ENCODE measurements around the gene ETHE1. TPM values are rescaled to one million over a fixed set of nuclear protein-coding genes. Genes with fewer than 3 reads are reported as not detected.

ETHE1 gene
- total RNA-seq, 2 donors from 2014 or later = 13.0 to 15.2 TPM

DNA sequence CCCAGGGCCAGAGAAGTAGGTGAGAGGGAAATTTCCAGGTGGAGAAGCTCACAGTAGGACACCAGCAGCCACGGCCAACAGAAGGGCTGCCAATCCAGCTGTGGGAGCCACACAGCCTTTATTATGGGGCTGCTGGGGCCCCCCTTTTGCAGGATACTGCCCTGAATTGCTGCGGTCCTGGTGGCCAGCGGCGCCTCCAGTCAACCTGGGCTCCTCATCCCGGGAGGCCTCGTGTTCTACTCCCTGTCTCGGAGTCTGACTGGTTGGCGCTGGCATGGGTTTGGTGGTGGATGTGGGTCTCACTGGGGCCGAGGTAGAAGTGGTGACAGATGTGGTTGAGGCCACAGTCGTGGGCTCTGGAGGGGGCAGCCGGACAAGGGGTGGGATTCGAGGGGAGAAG lies 65.7 kb downstream of the ETHE1 start:
- Mint-ChIP-seq H3K36me3 (ENCODE audit: low read depth) (no peaks in the 10 kb centered on the region), H3K27me3 (ENCODE audit: insufficient read depth) (peaks cover 65% of the 10 kb centered on the region), H3K4me1 (no peaks in the 10 kb centered on the region), H3K27ac (no peak overlapping the region), H3K4me3 (no peak overlapping the region), H3K9me3 (peaks cover 19% of the 10 kb centered on the region)
- WGBS, 2 experiments (ENCODE audit: insufficient coverage in 1 of 2, insufficient read length in 1 of 2) = 88 to 93% methylated on average over 3 to 12 of the region's 12 CpGs
- Histone ChIP-seq H3K4me1 (ENCODE audit: control insufficient read depth, insufficient read depth, low read length) (no peaks in the 10 kb centered on the region), H3K9me3 (ENCODE audit: control insufficient read depth, low read length) (no peaks in the 10 kb centered on the region), H3K4me3 (ENCODE audit: low read length) (no peak overlapping the region), H3K27me3 (ENCODE audit: control insufficient read depth, insufficient read depth, low read length, poor library complexity, severe bottlenecking) (peaks cover 37% of the 10 kb centered on the region), H3K9ac (ENCODE audit: extremely low read depth, low read length, poor library complexity, severe bottlenecking) (no peak overlapping the region), H3K36me3 (ENCODE audit: control insufficient read depth, insufficient read depth, low read length) (no peaks in the 10 kb centered on the region), H3K27ac (ENCODE audit: low read depth, low read length) (no peak overlapping the region)
- DNase-seq = no peak
- TF ChIP-seq, protein P1, sequence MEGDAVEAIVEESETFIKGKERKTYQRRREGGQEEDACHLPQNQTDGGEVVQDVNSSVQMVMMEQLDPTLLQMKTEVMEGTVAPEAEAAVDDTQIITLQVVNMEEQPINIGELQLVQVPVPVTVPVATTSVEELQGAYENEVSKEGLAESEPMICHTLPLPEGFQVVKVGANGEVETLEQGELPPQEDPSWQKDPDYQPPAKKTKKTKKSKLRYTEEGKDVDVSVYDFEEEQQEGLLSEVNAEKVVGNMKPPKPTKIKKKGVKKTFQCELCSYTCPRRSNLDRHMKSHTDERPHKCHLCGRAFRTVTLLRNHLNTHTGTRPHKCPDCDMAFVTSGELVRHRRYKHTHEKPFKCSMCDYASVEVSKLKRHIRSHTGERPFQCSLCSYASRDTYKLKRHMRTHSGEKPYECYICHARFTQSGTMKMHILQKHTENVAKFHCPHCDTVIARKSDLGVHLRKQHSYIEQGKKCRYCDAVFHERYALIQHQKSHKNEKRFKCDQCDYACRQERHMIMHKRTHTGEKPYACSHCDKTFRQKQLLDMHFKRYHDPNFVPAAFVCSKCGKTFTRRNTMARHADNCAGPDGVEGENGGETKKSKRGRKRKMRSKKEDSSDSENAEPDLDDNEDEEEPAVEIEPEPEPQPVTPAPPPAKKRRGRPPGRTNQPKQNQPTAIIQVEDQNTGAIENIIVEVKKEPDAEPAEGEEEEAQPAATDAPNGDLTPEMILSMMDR (conservative IDR thresholded peaks at IDR 0.05) = no peak

DNA sequence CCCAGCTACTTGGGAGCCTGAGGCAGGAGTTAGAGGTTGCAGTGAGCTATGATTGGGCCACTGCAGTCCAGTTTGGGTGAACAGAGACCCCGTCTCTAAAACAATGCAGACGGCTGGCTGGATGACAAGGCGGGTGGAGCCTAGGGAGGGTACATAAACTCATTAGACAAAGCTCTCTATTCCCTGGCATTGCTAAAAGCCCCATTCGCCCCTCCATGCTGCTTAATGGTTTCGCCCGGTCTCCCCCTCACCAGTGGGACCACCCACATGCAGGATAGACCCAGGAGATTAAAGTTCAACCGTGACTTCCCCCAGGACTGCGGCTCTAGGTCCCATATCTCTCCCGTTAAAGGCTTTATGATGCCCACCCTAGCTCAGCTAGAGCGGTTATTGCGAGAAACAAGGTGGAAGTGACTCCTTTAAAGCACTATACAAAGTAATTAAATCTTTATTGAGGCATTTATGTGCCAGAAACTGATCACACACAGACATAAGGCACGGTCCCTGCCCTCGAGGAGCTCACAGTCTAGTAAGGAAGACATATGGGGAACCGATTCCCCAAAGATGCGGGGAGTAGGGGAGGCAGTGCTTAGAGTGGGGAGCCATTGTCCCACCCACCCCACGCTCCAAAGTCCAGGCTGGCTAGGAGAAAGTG lies 66.5 kb downstream of the ETHE1 start:
- Histone ChIP-seq H3K4me1 (ENCODE audit: control insufficient read depth, insufficient read depth, low read length) (no peaks in the 10 kb centered on the region), H3K27me3 (ENCODE audit: control insufficient read depth, insufficient read depth, low read length, poor library complexity, severe bottlenecking) (peaks cover 29% of the 10 kb centered on the region), H3K4me3 (ENCODE audit: low read length) (no peak overlapping the region), H3K27ac (ENCODE audit: low read depth, low read length) (no peak overlapping the region), H3K9me3 (ENCODE audit: control insufficient read depth, low read length) (no peaks in the 10 kb centered on the region), H3K36me3 (ENCODE audit: control insufficient read depth, insufficient read depth, low read length) (no peaks in the 10 kb centered on the region), H3K9ac (ENCODE audit: extremely low read depth, low read length, poor library complexity, severe bottlenecking) (no peak overlapping the region)
- peaks cover 18% of the 10 kb centered on the region for H3K9me3 Mint-ChIP-seq
- 87 to 89% methylated on average over 7 to 16 of the region's 16 CpGs for WGBS, 2 experiments (ENCODE audit: insufficient coverage in 1 of 2, insufficient read length in 1 of 2)
- H3K4me1 Mint-ChIP-seq = no peaks in the 10 kb centered on the region
- peaks cover 61% of the 10 kb centered on the region for H3K27me3 Mint-ChIP-seq (ENCODE audit: insufficient read depth)
- no peaks in the 10 kb centered on the region for H3K36me3 Mint-ChIP-seq (ENCODE audit: low read depth)
- no peak overlapping the region for H3K4me3 Mint-ChIP-seq
- TF ChIP-seq, protein P1 (conservative IDR thresholded peaks at IDR 0.05) = no peak
- H3K27ac Mint-ChIP-seq = no peak overlapping the region
- no peak for DNase-seq

GRCh38 chr19:43457809-43458208 lies 69.2 kb downstream of the ETHE1 start:
- H3K27ac ChIP-seq (ENCODE audit: low read depth, low read length) = no peak overlapping the region
- no peak for DNase-seq
- H3K9ac ChIP-seq (ENCODE audit: extremely low read depth, low read length, poor library complexity, severe bottlenecking) = no peak overlapping the region
- Mint-ChIP-seq H3K9me3 (no peaks in the 10 kb centered on the region), H3K4me3 (no peak overlapping the region), H3K4me1 (no peaks in the 10 kb centered on the region), H3K27ac (no peak overlapping the region), H3K27me3 (ENCODE audit: insufficient read depth) (peaks cover 37% of the 10 kb centered on the region), H3K36me3 (ENCODE audit: low read depth) (no peaks in the 10 kb centered on the region)
- no peak overlapping the region for H3K4me3 ChIP-seq (ENCODE audit: low read length)
- TF ChIP-seq, protein P1 (conservative IDR thresholded peaks at IDR 0.05) = no peak
- H3K36me3 ChIP-seq (ENCODE audit: control insufficient read depth, insufficient read depth, low read length) = no peaks in the 10 kb centered on the region
- 81 to 84% methylated on average over 4 of the region's 4 CpGs for WGBS, 2 experiments (ENCODE audit: insufficient coverage in 1 of 2, insufficient read length in 1 of 2)
- H3K27me3 ChIP-seq (ENCODE audit: control insufficient read depth, insufficient read depth, low read length, poor library complexity, severe bottlenecking) = peaks cover 14% of the 10 kb centered on the region
- no peaks in the 10 kb centered on the region for H3K4me1 ChIP-seq (ENCODE audit: control insufficient read depth, insufficient read depth, low read length)
- H3K9me3 ChIP-seq (ENCODE audit: control insufficient read depth, low read length) = no peaks in the 10 kb centered on the region

Other genes with a start within 250 kb of the ETHE1 start
- gene CD177, start 173.5 kb downstream of the ETHE1 start, total RNA-seq = 1 to 10 TPM; 3.0 to 6.0 TPM
- under 1 TPM in 1 of 2 donors, not detected in 1; 0.59 TPM for gene TEX101, start 112.3 kb downstream of the ETHE1 start, total RNA-seq
- gene LYPD3, start 61.6 kb downstream of the ETHE1 start, total RNA-seq = under 1 TPM; 0.33 to 0.51 TPM
- 10 to 100 TPM in 1 of 2 donors, 1 to 10 TPM in 1; 7.7 to 13.5 TPM for gene PHLDB3, start 22.5 kb downstream of the ETHE1 start, total RNA-seq
- gene ZNF575, start 6.0 kb upstream of the ETHE1 start, total RNA-seq = under 1 TPM; 0.22 TPM
- 10 to 100 TPM; 48.8 to 52.1 TPM for gene XRCC1, start 48.3 kb upstream of the ETHE1 start, total RNA-seq
- gene PINLYP, start 48.6 kb upstream of the ETHE1 start, total RNA-seq = 10 to 100 TPM in 1 of 2 donors, 1 to 10 TPM in 1; 7.7 to 12.2 TPM
- 10 to 100 TPM; 39.7 to 46.0 TPM for gene IRGQ, start 68.9 kb upstream of the ETHE1 start, total RNA-seq
- 10 to 100 TPM; 11.9 to 12.1 TPM for gene ZNF576, start 69.4 kb upstream of the ETHE1 start, total RNA-seq
- under 1 TPM; 0.35 to 0.37 TPM for gene SRRM5, start 84.9 kb upstream of the ETHE1 start, total RNA-seq
- gene ZNF428, start 92.4 kb upstream of the ETHE1 start, total RNA-seq = 10 to 100 TPM; 44.3 to 46.8 TPM
- 10 to 100 TPM in 1 of 2 donors, 1 to 10 TPM in 1; 9.3 to 19.9 TPM for gene CADM4, start 112.6 kb upstream of the ETHE1 start, total RNA-seq
- 10 to 100 TPM; 14.7 to 21.5 TPM for gene PLAUR, start 143.0 kb upstream of the ETHE1 start, total RNA-seq
- not detected for gene IRGC, start 188.9 kb upstream of the ETHE1 start, total RNA-seq
- gene SMG9, start 227.8 kb upstream of the ETHE1 start, total RNA-seq = 10 to 100 TPM; 44.6 to 53.8 TPM

All from endodermal cell (in vitro differentiated cells).